Measurements from ENCODE around the gene POU2AF2. TPM values are rescaled to one million over a fixed set of nuclear protein-coding genes. Genes with fewer than 3 reads are reported as not detected.

The POU2AF2 gene
- total and polyA plus RNA-seq, 4 donors = 0.26 to 0.29 TPM; not detected in 2

- Histone ChIP-seq H3K27ac (ENCODE audit: low read depth in 1 of 2, low read length in 1 of 2) (peak overlapping the region in 1 of 2 donors; percentile 89), H3K9ac (ENCODE audit: insufficient read depth in 1 of 2, low read length in 2 of 2) (no peak overlapping the region), H3K9me3 (ENCODE audit: control insufficient read depth in 4 of 4, insufficient read depth in 3 of 4, low read length in 3 of 4) (no peaks in the 10 kb centered on the region), H3K36me3 (ENCODE audit: control insufficient read depth in 4 of 4, insufficient read depth in 4 of 4, low read length in 4 of 4) (no peaks in the 10 kb centered on the region), H3K4me1 (ENCODE audit: control insufficient read depth in 5 of 5, insufficient read depth in 5 of 5, low read length in 5 of 5) (peaks cover 0 to 40% (median 14%) of the 10 kb centered on the region in 5 donors), H3K27me3 (ENCODE audit: control insufficient read depth in 3 of 3, insufficient read depth in 3 of 3, low read length in 2 of 3) (peaks cover 0 to 3% (median 0%) of the 10 kb centered on the region in 3 donors), H3K4me3 (no peak overlapping the region)
- ATAC-seq (ENCODE audit: insufficient read depth, low FRiP score) (no peak), DNase-seq (no peak)
- TF ChIP-seq, protein P1, sequence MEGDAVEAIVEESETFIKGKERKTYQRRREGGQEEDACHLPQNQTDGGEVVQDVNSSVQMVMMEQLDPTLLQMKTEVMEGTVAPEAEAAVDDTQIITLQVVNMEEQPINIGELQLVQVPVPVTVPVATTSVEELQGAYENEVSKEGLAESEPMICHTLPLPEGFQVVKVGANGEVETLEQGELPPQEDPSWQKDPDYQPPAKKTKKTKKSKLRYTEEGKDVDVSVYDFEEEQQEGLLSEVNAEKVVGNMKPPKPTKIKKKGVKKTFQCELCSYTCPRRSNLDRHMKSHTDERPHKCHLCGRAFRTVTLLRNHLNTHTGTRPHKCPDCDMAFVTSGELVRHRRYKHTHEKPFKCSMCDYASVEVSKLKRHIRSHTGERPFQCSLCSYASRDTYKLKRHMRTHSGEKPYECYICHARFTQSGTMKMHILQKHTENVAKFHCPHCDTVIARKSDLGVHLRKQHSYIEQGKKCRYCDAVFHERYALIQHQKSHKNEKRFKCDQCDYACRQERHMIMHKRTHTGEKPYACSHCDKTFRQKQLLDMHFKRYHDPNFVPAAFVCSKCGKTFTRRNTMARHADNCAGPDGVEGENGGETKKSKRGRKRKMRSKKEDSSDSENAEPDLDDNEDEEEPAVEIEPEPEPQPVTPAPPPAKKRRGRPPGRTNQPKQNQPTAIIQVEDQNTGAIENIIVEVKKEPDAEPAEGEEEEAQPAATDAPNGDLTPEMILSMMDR (IDR thresholded peaks at IDR 0.05; ENCODE audit: control extremely low read depth, extremely low read depth) = no peak
- 79 to 94% methylated on average over 9 of the region's 9 CpGs for WGBS, 2 donors
Measured at GRCh38 chr11:111300569-111300968, 55.0 kb downstream of the POU2AF2 start.

DNA sequence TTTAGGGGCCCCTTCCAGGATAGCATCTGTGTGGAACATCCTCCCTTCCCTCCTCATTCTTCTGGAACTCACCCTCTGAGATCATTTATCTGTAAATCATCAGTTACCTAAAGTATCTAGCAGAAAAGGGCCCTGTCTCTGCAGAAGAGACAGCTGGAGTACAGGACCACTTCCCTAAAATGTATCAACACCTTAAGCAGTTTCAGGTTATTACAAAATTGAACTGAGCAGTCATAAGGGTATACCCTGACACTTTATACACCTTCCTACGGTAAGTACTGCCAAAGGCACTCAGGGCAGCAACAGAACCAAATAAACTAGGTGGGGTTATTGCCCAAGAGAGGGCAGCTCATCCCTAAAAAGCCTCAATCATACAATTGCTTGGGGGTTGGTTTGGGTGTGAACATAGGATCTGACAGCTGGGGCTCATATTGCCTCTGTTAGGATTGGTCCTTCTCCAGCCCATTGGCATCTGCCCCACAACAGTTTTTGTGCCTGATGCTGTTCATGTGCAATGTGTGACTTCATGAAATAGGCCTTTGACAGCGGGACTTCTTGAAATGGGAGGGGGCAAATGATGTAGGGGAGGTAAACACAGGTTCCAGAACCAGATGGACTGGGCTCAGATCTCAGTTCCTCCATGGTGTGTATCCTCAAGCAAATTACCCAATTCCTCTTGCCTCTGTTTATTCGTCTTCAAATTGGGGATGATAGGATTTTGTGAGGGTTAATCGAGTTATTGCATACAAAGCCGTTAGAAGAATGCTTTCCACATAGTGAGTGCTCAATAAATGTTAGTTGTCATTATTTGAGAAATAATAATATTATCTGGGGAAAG lies 55.7 kb downstream of the POU2AF2 start:
- Histone ChIP-seq H3K4me3 (no peak overlapping the region), H3K36me3 (ENCODE audit: control insufficient read depth in 4 of 4, insufficient read depth in 4 of 4, low read length in 4 of 4) (no peaks in the 10 kb centered on the region), H3K27me3 (ENCODE audit: control insufficient read depth in 3 of 3, insufficient read depth in 3 of 3, low read length in 2 of 3) (peaks cover 0 to 3% (median 0%) of the 10 kb centered on the region in 3 donors), H3K4me1 (ENCODE audit: control insufficient read depth in 5 of 5, insufficient read depth in 5 of 5, low read length in 5 of 5) (peaks cover 0 to 40% (median 14%) of the 10 kb centered on the region in 5 donors), H3K9me3 (ENCODE audit: control insufficient read depth in 4 of 4, insufficient read depth in 3 of 4, low read length in 3 of 4) (no peaks in the 10 kb centered on the region), H3K27ac (ENCODE audit: low read depth in 1 of 2, low read length in 1 of 2) (peak overlapping the region in 1 of 2 donors; percentile 44), H3K9ac (ENCODE audit: insufficient read depth in 1 of 2, low read length in 2 of 2) (no peak overlapping the region)
- TF ChIP-seq, protein P1 (IDR thresholded peaks at IDR 0.05; ENCODE audit: control extremely low read depth, extremely low read depth) = no peak
- ATAC-seq (ENCODE audit: insufficient read depth, low FRiP score) = no peak
- DNase-seq = no peak
- 69 to 89% methylated on average over 5 of the region's 5 CpGs for WGBS, 2 donors

GRCh38 chr11:111301842-111302118 lies 56.3 kb downstream of the POU2AF2 start:
- Histone ChIP-seq H3K4me3 (no peak overlapping the region), H3K27me3 (ENCODE audit: control insufficient read depth in 3 of 3, insufficient read depth in 3 of 3, low read length in 2 of 3) (peaks cover 0 to 3% (median 0%) of the 10 kb centered on the region in 3 donors), H3K4me1 (ENCODE audit: control insufficient read depth in 5 of 5, insufficient read depth in 5 of 5, low read length in 5 of 5) (peaks cover 0 to 40% (median 14%) of the 10 kb centered on the region in 5 donors), H3K27ac (ENCODE audit: low read depth in 1 of 2, low read length in 1 of 2) (no peak overlapping the region), H3K36me3 (ENCODE audit: control insufficient read depth in 4 of 4, insufficient read depth in 4 of 4, low read length in 4 of 4) (no peaks in the 10 kb centered on the region), H3K9me3 (ENCODE audit: control insufficient read depth in 4 of 4, insufficient read depth in 3 of 4, low read length in 3 of 4) (no peaks in the 10 kb centered on the region), H3K9ac (ENCODE audit: insufficient read depth in 1 of 2, low read length in 2 of 2) (no peak overlapping the region)
- TF ChIP-seq, protein P1 (IDR thresholded peaks at IDR 0.05; ENCODE audit: control extremely low read depth, extremely low read depth) = no peak
- DNase-seq (peak in 2 of 3 donors; percentile 60 to 61), ATAC-seq (ENCODE audit: insufficient read depth, low FRiP score) (no peak)
- WGBS, 2 donors = 68 to 82% methylated on average over 3 of the region's 3 CpGs

All from lung (tissue), 12 donors.